GM23338 (cell line): ENCODE measurements around the gene ARMH1. TPM values are rescaled to one million over a fixed set of nuclear protein-coding genes. Genes with fewer than 3 reads are reported as not detected.

Experiments
- ATAC-seq: fragments of 200-7000 bp; cut with Tn5 transposase; 3 replicates; pipeline ENCODE4 v1.9.1; 2020
- DNase-seq: peaks from one replicate; pipeline ENCODE4 v3.0.0-alpha.2; 2015; ENCODE audit warnings: low spot score
- H2AFZ ChIP-seq: fragments of 200-600 bp; sonication (generic); 2 replicates; pipeline ENCODE4 v1.8.0; 2016; ENCODE audit warnings: antibody characterized with exemption, mild to moderate bottlenecking, moderate library complexity
- H3F3A ChIP-seq: fragments of 200-600 bp; sonication (generic); replicated peaks from 2 replicates; pipeline ENCODE4 v1.8.0; 2017; ENCODE audit warnings: antibody characterized with exemption, mixed run types, low read depth
- H3K27ac ChIP-seq: fragments of 200-600 bp; sonication (generic); 2 replicates; pipeline ENCODE4 v1.6.1; 2016; ENCODE audit warnings: low read depth
- H3K27me3 ChIP-seq: fragments of 200-600 bp; sonication (generic); 2 replicates; pipeline ENCODE4 v1.8.0; 2016; ENCODE audit warnings: mild to moderate bottlenecking, mixed run types, moderate library complexity; ENCODE audit not compliant: insufficient read depth
- H3K36me3 ChIP-seq: fragments of 200-600 bp; sonication (generic); 2 replicates; pipeline ENCODE4 v1.8.0; 2016; ENCODE audit warnings: mild to moderate bottlenecking; ENCODE audit not compliant: insufficient read depth
- H3K4me1 ChIP-seq: fragments of 200-600 bp; sonication (generic); 2 replicates; pipeline ENCODE4 v1.8.0; 2016; ENCODE audit warnings: mild to moderate bottlenecking, moderate library complexity; ENCODE audit not compliant: insufficient read depth
- H3K4me2 ChIP-seq: fragments of 200-600 bp; sonication (generic); 2 replicates; pipeline ENCODE4 v1.7.1; 2017; ENCODE audit warnings: mixed run types
- H3K4me3 ChIP-seq: fragments of 200-600 bp; sonication (generic); 2 replicates; pipeline ENCODE4 v1.6.1; 2016; ENCODE audit warnings: mixed run types
- H3K79me2 ChIP-seq: fragments of 200-600 bp; sonication (generic); replicated peaks from 2 replicates; pipeline ENCODE4 v1.8.0; 2017; ENCODE audit warnings: mild to moderate bottlenecking; ENCODE audit not compliant: insufficient read depth
- H3K9me2 ChIP-seq: fragments of 200-600 bp; sonication (generic); 2 replicates; pipeline ENCODE4 v1.8.0; 2017; ENCODE audit not compliant: insufficient read depth
- H4K20me1 ChIP-seq: fragments of 200-600 bp; sonication (generic); replicated peaks from 2 replicates; pipeline ENCODE4 v1.8.0; 2017; ENCODE audit warnings: mild to moderate bottlenecking; ENCODE audit not compliant: insufficient read depth
- H3K27ac Mint-ChIP-seq: 2 replicates; pipeline ENCODE4 v1.8.0; 2020; ENCODE audit warnings: inconsistent platforms, mild to moderate bottlenecking, moderate library complexity, mixed read lengths
- H3K27me3 Mint-ChIP-seq: 3 replicates; pipeline ENCODE4 v1.8.0; 2022; ENCODE audit warnings: low read depth, mild to moderate bottlenecking, moderate library complexity, mixed read lengths, inconsistent platforms; ENCODE audit not compliant: insufficient read depth, poor library complexity
- H3K36me3 Mint-ChIP-seq: 3 replicates; pipeline ENCODE4 v1.8.0; 2021; ENCODE audit warnings: low read depth, mild to moderate bottlenecking, inconsistent platforms, moderate library complexity, mixed read lengths
- H3K4me1 Mint-ChIP-seq: 3 replicates; pipeline ENCODE4 v1.8.0; 2020; ENCODE audit warnings: mild to moderate bottlenecking, inconsistent platforms, mixed read lengths
- H3K4me3 Mint-ChIP-seq: 3 replicates; pipeline ENCODE4 v1.8.0; 2021; ENCODE audit warnings: moderate library complexity, mild to moderate bottlenecking, inconsistent platforms, mixed read lengths
- H3K9me3 Mint-ChIP-seq: 3 replicates; pipeline ENCODE4 v1.8.0; 2020; ENCODE audit warnings: moderate library complexity, mild to moderate bottlenecking, inconsistent platforms, mixed read lengths
- CREB1 ChIP-seq: fragments of 250-450 bp; sonication (Bioruptor Pico); IDR thresholded peaks from 2 replicates; pipeline ENCODE4 v1.5.0; 2020; ENCODE audit warnings: low read depth, mild to moderate bottlenecking, moderate library complexity
- CTCF ChIP-seq, 2 experiments: fragments of 200-600 bp in 1 of 2; sonication (generic) in 1 of 2; conservative IDR thresholded peaks; 2 replicates each; pipeline versions ENCODE4 v1.5.1 to v1.6.1; 2016 to 2017; ENCODE audit warnings: antibody characterized with exemption in 2 of 2, low read depth in 2 of 2, mild to moderate bottlenecking in 2 of 2, moderate library complexity in 1 of 2
- ETS1 ChIP-seq: IDR thresholded peaks from 2 replicates; pipeline ENCODE4 v1.6.1; 2016; ENCODE audit warnings: antibody characterized with exemption
- EZH2 ChIP-seq: fragments of 200-600 bp; sonication (generic); IDR thresholded peaks from one replicate; pipeline ENCODE4 v1.8.0; 2017; ENCODE audit warnings: antibody characterized with exemption, mild to moderate bottlenecking, low read depth; ENCODE audit not compliant: unreplicated experiment
- EZH2phosphoT487 ChIP-seq: fragments of 200-600 bp; sonication (generic); IDR thresholded peaks from one replicate; pipeline ENCODE4 v1.8.1; 2018; ENCODE audit warnings: antibody characterized with exemption; ENCODE audit not compliant: unreplicated experiment
- JUNB ChIP-seq: IDR thresholded peaks from one replicate; pipeline ENCODE4 v1.6.1; 2016; ENCODE audit warnings: antibody characterized with exemption; ENCODE audit not compliant: unreplicated experiment
- NANOG ChIP-seq: IDR thresholded peaks from 2 replicates; pipeline ENCODE4 v1.6.1; 2016; ENCODE audit warnings: antibody characterized with exemption, borderline replicate concordance
- POLR2AphosphoS5 ChIP-seq: IDR thresholded peaks from 2 replicates; pipeline ENCODE4 v1.6.1; 2016; ENCODE audit warnings: antibody characterized with exemption, low read depth
- REST ChIP-seq: IDR thresholded peaks from one replicate; pipeline ENCODE4 v1.6.1; 2018; ENCODE audit warnings: antibody characterized with exemption; ENCODE audit not compliant: unreplicated experiment
- STAT1 ChIP-seq: IDR thresholded peaks from one replicate; pipeline ENCODE4 v1.6.1; 2016; ENCODE audit warnings: antibody characterized with exemption; ENCODE audit not compliant: unreplicated experiment
- ZNF114 ChIP-seq: fragments of 250-450 bp; sonication (Bioruptor Pico); IDR thresholded peaks from 2 replicates; pipeline ENCODE4 v1.5.0; 2020; ENCODE audit warnings: mild to moderate bottlenecking, moderate library complexity
- ZNF331 ChIP-seq: fragments of 250-450 bp; sonication (Bioruptor Pico); IDR thresholded peaks from 2 replicates; pipeline ENCODE4 v1.5.0; 2020; ENCODE audit warnings: low read depth, mild to moderate bottlenecking, moderate library complexity
- ZNF462 ChIP-seq: fragments of 250-450 bp; sonication (Bioruptor Pico); IDR thresholded peaks from 2 replicates; pipeline ENCODE4 v1.5.0; 2020; ENCODE audit warnings: mild to moderate bottlenecking, moderate library complexity
- polyA plus RNA-seq: library from polyadenylated mRNA; unstranded; fragments of >200 nt; fragmentation: Nextera tagmentation; extraction: Ambion mirVana; gene quantifications from 2 replicates; pipeline ENCODE4 v1.2.1, GENCODE V29; 2016
- total RNA-seq: library from RNA; depleted of rRNA; stranded (reverse); fragments of >200 nt; shearing (Covaris generic); gene quantifications from 2 replicates; pipeline ENCODE4 v1.2.3, GENCODE V29; 2014

The ARMH1 gene
- total and polyA plus RNA-seq, 2 experiments from 2014 or later: 0.31 TPM; not detected in 1

GRCh38 chr1:44673675-44674112, 820 bp upstream of the ARMH1 start:
- Mint-ChIP-seq H3K9me3 (no peaks in the 10 kb centered on the region), H3K36me3 (no peaks in the 10 kb centered on the region), H3K4me3 (peak overlapping the region; percentile 86), H3K4me1 (peaks cover 17% of the 10 kb centered on the region), H3K27ac (no peak overlapping the region; the same call in none of the 2 replicates), H3K27me3 (peaks cover 8% of the 10 kb centered on the region)
- H3K9me2 ChIP-seq: no peaks in the 10 kb centered on the region
- DNase-seq: no peak
- H3K4me2 ChIP-seq: peak overlapping the region; percentile 93
- peak overlapping the region; percentile 97; the same call in 1 of the 2 replicates for H2AFZ ChIP-seq
- H3K79me2 ChIP-seq: no peaks in the 10 kb centered on the region
- no peaks in the 10 kb centered on the region for H3K36me3 ChIP-seq
- H4K20me1 ChIP-seq: no peaks in the 10 kb centered on the region; the same call in 1 of the 2 replicates
- H3K27me3 ChIP-seq: no peaks in the 10 kb centered on the region
- peak overlapping the region; percentile 74; the same call in 1 of the 2 replicates for H3K27ac ChIP-seq
- H3F3A ChIP-seq: 0 out of 2 replicates have a peak, but pooled peaks cover 6% of the 10 kb centered on the region
- ATAC-seq: peak; percentile 11
- peak overlapping the region; percentile 96 for H3K4me3 ChIP-seq
- peaks cover 24% of the 10 kb centered on the region for H3K4me1 ChIP-seq
- TF ChIP-seq ZNF331 (CRISPR knock-in tag) (no peak), POLR2AphosphoS5 (no peak; the same call in 1 of the 2 replicates), ZNF114 (no peak), EZH2 (no peak), ETS1 (no peak), ZNF462 (CRISPR knock-in tag) (no peak), NANOG (no peak), STAT1 (no peak), EZH2phosphoT487 (no peak), REST (no peak), CREB1 (CRISPR knock-in tag) (no peak), CTCF (conservative IDR thresholded peaks at IDR 0.05; ENCODE audit: low read depth in 2 of 2) (no peak), JUNB (no peak)
